Measurements from ENCODE around the gene KCNMA1.

KCNMA1 gene

DNA sequence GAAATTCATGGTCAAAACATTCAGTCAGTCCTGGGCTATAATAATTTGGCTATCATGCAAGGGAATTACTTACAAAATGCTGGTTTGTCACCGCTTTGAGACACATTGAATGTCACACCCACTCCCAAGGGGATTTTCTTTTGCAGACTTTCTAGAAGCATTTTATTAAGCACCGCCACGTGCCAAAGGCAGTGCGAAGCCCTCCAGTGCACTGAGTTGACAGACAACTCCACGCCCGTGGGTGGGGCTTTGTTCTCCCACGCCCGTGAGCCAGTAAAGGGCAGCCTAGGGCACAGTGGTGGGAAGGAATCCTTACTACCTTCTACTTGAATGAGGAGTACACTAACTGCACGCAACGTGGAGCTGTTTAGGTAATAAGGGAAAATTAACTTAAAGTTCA is 515.8 kb downstream of the KCNMA1 start:
- no peak for DNase-seq

- DNase-seq = no peak
Measured at GRCh38 chr10:77120666-77121376, 516.8 kb downstream of the KCNMA1 start.

GRCh38 chr10:77120012-77120411 is 517.6 kb downstream of the KCNMA1 start:
- DNase-seq = no peak

DNA sequence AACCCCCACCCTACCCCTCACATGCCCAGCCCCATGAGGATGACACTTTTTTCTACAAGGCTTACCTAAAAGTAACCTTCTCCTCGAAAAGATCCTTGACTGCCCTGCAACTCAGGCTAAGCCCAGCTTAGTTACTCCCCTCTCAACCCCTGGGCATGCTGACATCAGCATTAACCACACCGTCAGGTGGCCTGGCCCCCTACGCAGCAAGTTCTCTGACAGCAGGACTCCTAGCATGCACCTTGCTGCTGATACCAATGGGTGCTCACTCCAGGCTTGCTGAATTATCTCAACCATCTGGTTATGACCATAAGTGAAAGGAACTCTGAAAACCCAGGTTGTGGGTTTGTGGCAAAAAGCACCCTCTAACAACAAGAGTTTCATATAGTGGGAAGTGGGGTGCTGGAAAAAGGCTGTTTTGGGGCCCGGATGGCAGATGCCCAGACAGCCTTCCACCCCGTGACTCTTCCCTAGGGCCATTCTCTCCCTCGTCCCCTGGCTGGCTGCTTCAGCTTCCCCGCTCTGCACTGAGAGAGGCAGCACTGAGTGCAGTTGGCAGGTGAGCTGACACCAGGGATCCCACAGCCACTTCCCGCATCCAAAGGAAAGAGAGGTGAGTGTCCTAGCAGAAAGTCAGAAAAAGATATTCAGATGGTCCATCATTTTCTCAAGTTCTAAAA is 518.9 kb downstream of the KCNMA1 start:
- no peak for DNase-seq

- no peak for DNase-seq
Measured at GRCh38 chr10:77117501-77117900, 520.1 kb downstream of the KCNMA1 start.

DNA sequence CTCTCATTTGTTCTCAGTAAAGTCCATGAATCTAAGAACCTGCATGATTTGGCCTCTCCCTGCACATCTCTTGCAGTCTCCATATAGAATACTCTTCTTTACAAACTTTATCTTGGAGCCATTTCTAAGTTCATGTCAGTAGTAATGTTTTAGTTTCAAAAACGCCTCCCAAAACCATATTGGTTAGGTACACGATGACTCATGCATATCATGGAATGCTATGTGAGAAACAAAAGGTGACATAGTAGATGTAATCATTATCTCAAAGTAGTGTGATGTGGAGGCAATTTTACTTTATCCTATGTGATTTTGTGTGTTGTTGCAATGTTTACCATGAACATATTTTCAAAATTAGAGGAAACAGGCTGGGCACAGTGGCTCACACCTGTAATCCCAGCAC is 520.7 kb downstream of the KCNMA1 start:
- DNase-seq = no peak

GRCh38 chr10:77114181-77114821 is 523.3 kb downstream of the KCNMA1 start:
- DNase-seq = no peak

GRCh38 chr10:77111611-77112550 is 525.7 kb downstream of the KCNMA1 start:
- peak; percentile 9 to 46 for DNase-seq

DNA sequence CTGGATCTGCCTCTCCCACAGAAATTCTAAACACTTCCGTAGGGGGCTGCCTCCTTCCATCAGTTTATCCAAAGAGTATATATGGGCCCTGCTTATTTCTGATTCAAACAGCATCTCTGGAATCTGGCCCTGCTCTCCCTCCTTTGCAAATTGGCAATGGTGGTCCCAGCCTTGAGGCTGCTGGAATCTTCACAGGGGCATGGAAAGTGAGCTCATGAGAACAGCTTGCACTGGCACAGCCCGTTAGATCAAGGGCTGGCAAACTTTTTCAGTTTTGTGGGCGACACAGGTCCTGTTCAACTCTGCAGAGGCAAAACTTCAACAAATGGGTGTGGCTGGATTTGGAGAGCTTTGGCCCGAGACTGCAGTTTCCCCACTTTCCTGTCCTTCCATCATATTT is 526.9 kb downstream of the KCNMA1 start:
- DNase-seq = no peak

DNA sequence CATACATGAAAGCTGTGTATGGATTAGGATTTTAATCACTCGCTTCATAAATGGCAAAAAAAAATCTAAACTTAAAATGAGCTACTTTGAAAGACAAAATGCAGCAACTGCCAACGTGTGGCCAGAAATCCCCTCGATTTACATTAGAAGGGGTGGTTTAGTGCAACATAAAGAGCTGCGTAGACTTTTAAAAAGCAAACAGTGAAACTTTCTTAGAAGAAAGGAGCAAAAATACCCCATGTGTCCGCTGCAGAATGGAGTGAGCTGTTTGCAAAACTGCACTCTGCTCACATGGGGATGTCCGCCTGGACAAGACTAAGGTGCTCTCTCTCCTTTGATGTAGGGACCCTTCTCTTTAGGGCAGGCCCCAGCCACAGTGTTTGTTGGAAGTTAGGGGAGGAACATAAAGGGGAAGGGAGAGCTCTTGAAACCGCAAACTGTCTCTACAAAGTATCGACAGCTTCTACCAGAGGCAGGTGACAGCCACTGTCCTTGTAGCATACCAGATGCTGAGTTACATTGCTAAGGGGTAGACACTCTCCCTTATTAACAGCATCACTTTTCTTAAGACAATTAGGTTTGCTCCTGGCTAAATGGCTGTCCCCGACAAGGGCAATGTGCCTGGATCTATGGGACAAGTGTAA is 528.1 kb downstream of the KCNMA1 start:
- no peak for DNase-seq

DNA sequence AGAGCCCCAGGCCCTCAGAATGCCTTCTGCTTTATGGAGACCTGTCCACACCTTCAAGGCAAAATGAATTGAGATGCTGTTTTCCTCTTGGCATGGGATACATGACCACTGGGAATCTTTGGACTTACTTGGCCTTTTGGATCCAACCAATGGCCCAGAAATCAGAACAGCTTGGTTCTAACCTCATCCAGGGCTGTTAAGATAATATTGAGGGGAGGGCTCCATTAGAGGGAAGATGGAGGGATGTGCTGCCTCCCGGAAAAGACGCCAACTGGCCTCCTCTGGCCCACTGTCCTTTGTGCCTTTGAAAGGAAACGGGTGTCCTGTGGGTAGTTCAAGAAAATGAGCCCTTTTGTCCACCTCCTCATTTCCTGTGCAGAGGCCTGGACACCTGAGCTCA is 530.9 kb downstream of the KCNMA1 start:
- DNase-seq = no peak

DNA sequence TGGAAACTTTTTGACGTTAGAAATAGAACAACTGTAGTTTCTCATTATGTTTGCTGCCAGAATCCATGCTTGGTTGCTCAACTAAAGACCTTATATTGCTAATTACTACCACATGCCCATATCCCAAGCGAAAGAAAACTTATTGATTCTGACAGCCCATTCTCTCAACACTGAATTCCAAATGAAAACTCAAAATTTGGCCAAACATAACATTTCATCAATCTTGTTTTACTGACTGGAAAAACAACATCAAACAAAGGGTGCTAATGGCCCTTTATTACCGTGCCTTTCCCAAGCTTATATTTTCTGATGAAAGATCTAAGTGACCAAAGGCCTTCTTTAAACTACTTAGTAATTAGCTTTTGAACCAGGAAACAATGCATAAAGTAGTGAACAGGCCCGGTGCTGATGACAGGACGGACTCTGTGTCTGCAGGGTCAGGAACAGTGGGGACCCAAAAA is 531.8 kb downstream of the KCNMA1 start:
- no peak for DNase-seq

- DNase-seq = no peak
Measured at GRCh38 chr10:77104459-77104980, 533.1 kb downstream of the KCNMA1 start.

- no peak for DNase-seq
Measured at GRCh38 chr10:77103213-77103612, 534.4 kb downstream of the KCNMA1 start.

DNA sequence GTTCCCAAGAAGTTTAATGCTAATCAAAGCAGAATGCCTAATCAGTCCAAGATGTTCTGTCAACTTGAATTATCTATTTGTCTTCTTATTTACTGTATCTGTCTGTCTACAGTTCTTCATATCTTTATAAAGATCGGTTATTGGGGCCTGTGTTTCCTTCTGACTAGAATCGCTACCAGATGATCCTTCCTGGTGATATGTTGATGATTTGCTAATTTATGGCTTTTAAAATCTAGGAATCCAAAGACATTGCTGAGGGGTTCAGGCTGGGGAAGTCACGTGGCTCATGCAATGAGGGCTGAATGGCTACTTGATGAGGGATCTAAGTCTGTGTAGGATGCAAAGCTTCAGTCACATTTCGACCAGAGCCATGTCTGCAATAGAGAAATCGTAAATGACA is 536.3 kb downstream of the KCNMA1 start:
- no peak for DNase-seq

DNA sequence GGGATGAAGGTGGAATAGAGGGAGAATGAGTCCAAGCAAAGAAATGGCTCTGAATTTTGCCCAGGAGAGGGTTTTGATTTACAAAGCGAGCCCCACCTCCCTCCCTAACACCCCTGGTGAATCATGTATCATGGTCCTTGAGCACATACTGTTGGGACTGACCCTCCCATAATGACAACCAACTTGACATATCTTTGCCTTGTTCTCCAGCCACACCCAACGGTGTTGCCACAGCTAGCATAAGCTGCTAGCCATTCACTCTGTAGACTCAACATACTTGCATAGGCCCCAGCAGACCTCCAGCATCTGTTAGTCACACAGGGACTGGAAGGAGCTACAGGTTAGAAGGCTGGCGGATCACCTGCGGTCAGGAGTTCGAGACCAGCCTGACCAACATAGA is 538.5 kb downstream of the KCNMA1 start:
- no peak for DNase-seq

DNA sequence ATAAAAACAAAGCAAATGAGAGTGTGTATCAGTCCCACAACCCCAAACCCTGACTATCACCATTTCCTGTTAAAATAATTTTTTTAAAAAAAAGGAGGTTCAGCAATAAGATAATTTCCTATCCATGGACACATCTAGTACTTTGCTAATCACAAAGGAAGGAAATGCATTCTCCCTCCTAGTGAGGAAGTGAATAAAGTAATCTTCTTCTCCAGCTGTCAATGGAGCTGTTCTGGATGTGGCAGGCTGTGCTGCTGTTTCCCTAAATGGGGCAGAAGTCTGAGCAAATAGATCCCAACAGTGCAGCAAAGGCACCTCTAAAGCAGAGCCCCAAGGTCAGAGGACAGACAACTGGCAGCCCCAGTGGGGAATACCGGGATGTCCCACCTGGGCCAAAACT is 540.0 kb downstream of the KCNMA1 start:
- no peak for DNase-seq

DNA sequence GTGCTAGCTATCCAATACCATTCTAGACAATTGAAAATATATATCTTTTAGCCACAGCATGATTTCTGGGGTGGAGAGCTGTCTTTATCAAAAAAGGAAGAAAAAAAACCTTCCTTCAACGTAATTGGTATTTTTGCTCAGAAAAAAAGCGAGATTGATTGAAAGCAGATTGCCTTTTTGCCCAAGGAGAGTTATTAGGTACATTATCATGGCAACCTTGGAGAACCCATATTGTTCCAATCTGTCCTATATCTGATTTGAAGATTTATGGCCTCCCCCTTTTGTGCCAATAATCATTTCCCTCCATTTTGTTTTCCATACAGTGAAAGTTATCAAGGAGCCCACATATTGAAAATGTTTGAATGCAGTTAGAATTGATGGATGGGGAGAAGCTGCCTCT is 544.5 kb downstream of the KCNMA1 start:
- no peak for DNase-seq

DNA sequence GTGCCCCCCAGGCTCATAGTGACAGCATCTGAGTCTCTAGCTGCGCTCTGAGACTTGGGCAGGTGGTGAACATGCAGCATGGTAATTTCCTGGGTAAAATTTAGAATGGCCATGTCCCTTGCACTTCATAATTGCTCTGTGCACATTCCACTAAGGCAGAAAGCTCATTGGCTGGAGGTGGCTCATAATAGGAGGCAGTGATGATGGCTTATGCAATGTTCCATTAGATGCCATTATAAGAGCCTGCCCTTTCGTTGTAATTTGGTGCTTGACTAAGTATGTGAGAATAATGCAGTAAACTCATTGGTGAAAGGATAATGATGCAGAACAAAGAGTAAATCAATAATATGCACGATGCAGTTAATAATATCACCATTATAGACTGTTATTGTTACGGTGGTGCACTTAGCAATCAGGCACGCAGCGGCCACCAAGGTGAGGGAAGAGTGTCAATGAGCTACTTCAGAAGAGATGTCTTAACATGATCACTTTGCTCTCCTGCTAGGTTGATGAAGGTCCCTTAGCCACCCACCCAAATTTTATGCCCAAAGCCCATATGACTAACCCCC is 545.9 kb downstream of the KCNMA1 start:
- DNase-seq = no peak

- no peak for DNase-seq
Measured at GRCh38 chr10:77090381-77091356, 546.9 kb downstream of the KCNMA1 start.

- DNase-seq = no peak
Measured at GRCh38 chr10:77087366-77087765, 550.2 kb downstream of the KCNMA1 start.
